Skeletal muscle satellite cell (primary cell): ENCODE results near the gene TDRD7.
A peak's percentile ranks its signal among the peaks of the same experiment; 100 is the strongest.

Experiments
- H3K27me3 ChIP-seq: 2 replicates; pipeline ENCODE4 v1.7.0; 2013; ENCODE audit warnings: low read length; ENCODE audit not compliant: control insufficient read depth, insufficient read depth
- H3K36me3 ChIP-seq: 2 replicates; pipeline ENCODE4 v1.7.0; 2013; ENCODE audit warnings: mild to moderate bottlenecking, control low read depth, low read length; ENCODE audit not compliant: insufficient read depth
- H3K4me1 ChIP-seq: 2 replicates; pipeline ENCODE4 v1.7.0; 2013; ENCODE audit warnings: low read length; ENCODE audit not compliant: control insufficient read depth, insufficient read depth
- H3K4me2 ChIP-seq: 2 replicates; pipeline ENCODE4 v1.7.0; 2013; ENCODE audit warnings: mild to moderate bottlenecking, low read length
- H3K4me3 ChIP-seq: 2 replicates; pipeline ENCODE4 v1.7.0; 2013; ENCODE audit warnings: low read length
- H3K9ac ChIP-seq: 2 replicates; pipeline ENCODE4 v1.7.0; 2013; ENCODE audit warnings: mild to moderate bottlenecking, low read depth, low read length, moderate library complexity
- H3K9me3 ChIP-seq: replicated peaks from 2 replicates; pipeline ENCODE4 v1.7.0; 2013; ENCODE audit warnings: mild to moderate bottlenecking, control low read depth, low read length

TDRD7 gene

GRCh38 chr9:97526895-97527575 is 115.1 kb downstream of the TDRD7 start:
- Histone ChIP-seq H3K9me3 (no peaks in the 10 kb centered on the region), H3K36me3 (no peaks in the 10 kb centered on the region), H3K4me2 (no peak overlapping the region)

DNA sequence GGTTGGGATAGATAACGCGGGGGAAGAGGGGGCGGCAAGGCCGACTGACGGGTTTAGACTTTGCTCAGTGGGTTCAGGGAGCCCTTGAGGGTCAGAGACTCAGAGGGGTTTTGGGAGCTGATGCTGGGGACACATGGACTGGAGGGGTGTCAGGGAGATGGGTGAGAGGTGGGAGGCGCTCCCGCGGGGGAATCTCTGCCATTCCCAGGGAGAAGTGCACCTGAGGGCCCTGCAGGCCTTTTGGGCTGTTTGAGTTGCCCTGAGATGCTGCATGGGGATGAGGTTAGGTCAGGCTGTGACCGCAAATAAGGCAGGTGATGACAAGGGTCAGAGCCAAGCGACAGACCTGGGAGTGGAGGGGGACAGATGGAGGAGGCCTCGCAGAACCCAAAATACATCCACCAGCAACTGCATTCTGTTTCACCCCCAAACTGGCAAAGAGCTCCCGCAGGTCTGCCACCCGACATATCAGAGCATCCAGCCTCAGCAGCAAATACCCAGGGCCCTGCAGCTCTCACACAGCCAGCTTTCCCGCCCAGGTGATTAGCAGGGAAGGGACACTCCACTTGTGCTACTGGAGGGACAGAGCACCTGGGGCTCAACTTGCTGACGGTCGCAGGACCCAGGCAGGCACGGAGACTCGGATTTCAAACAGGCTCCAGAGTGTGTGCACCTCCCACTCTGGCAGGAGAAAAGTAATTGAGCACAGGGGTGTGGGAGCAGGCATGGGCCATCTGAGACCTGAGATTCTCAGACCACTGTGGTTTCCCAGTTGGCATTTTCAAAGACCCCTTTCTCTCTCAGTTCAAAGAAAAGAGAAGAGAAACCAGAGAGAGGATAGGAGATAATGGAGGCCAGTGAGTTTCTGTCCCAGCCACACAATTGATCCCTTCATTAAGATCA is 116.0 kb downstream of the TDRD7 start:
- Histone ChIP-seq H3K36me3 (no peaks in the 10 kb centered on the region), H3K4me2 (no peak overlapping the region), H3K27me3 (peaks cover 8% of the 10 kb centered on the region), H3K4me1 (peaks cover 9% of the 10 kb centered on the region), H3K9ac (no peak overlapping the region), H3K9me3 (no peaks in the 10 kb centered on the region), H3K4me3 (no peak overlapping the region)

More at GRCh38 chr9:97526895-97527575, 115.1 kb downstream of the TDRD7 start:
- H3K4me3 ChIP-seq = no peak overlapping the region
- H3K9ac ChIP-seq = no peak overlapping the region
- peaks cover 10% of the 10 kb centered on the region for H3K27me3 ChIP-seq
- peaks cover 9% of the 10 kb centered on the region for H3K4me1 ChIP-seq

DNA sequence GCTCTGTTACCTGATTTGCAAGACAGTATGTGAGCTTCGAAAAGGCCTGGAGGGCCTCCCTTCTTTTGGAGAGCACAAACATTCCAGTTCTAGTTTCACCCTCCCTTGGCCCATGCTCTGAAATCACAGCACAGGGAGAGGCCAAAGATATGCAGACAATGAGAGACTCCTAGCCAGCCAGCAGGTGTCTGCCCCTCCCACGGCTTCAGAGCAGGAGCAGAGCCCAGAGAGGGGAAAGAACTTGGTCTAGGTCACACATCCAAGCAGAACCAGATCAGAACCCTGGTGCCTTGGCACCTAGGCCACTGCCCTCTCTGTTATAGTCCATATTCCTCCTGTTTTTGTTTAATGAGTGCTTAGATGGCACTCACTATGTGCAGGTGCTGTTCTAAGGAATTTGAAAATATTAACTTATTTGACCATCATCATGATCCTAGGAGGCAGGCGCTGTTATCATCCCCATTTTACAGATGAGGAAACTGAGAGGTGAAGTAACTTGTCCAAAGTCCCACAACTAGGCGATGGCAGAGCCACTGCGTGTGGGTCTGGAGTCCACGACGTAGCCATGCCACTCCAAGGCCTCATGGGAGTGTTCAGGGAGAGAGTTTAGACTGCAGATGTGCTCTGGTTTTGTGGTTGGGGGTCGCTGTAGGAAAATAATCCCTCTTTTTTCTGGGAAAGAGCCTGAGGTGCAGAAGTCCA is 116.8 kb downstream of the TDRD7 start:
- Histone ChIP-seq H3K4me1 (peaks cover 9% of the 10 kb centered on the region), H3K36me3 (no peaks in the 10 kb centered on the region), H3K9me3 (no peaks in the 10 kb centered on the region), H3K27me3 (peaks cover 5% of the 10 kb centered on the region), H3K4me3 (no peak overlapping the region), H3K4me2 (no peak overlapping the region), H3K9ac (no peak overlapping the region)

- no peak overlapping the region for H3K9ac ChIP-seq
- peaks cover under 1% of the 10 kb centered on the region for H3K27me3 ChIP-seq
- H3K9me3 ChIP-seq = peaks cover 2% of the 10 kb centered on the region
- no peaks in the 10 kb centered on the region for H3K36me3 ChIP-seq
- peaks cover 9% of the 10 kb centered on the region for H3K4me1 ChIP-seq
- H3K4me2 ChIP-seq = peak overlapping the region; percentile 32
- H3K4me3 ChIP-seq = no peak overlapping the region
Measured at GRCh38 chr9:97529363-97530076, 117.6 kb downstream of the TDRD7 start.

DNA sequence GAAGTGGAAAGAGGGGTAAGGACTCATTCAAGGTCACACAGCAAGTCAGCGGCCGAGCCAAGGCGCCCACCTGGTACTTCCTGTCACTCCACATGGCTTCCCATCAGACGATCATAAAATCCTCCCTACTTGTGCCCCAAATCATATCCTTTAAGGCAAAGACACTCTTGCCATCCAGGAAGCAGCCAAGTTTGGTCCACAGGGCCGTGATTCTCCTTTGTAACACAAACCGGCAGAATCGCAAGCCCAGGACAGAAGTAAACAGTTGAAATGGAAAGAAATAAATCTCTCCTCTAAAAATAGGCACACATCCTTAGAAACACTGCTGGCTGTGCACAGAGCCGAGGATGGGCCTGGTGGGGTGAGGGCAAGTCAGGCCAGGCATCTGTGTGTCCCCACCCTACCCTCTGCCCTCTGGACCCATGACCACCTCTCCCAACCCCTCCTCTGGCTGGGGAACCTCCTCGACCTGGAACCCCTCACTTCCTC is 120.0 kb downstream of the TDRD7 start:
- H3K4me1 ChIP-seq = peaks cover 9% of the 10 kb centered on the region
- no peaks in the 10 kb centered on the region for H3K36me3 ChIP-seq
- peaks cover 2% of the 10 kb centered on the region for H3K9me3 ChIP-seq
- no peak overlapping the region for H3K4me2 ChIP-seq
- peaks cover 13% of the 10 kb centered on the region for H3K27me3 ChIP-seq
- H3K4me3 ChIP-seq = no peak overlapping the region
- H3K9ac ChIP-seq = no peak overlapping the region

- H3K4me2 ChIP-seq = no peak overlapping the region
- H3K9ac ChIP-seq = no peak overlapping the region
- no peaks in the 10 kb centered on the region for H3K36me3 ChIP-seq
- no peak overlapping the region for H3K4me3 ChIP-seq
- peaks cover 8% of the 10 kb centered on the region for H3K4me1 ChIP-seq
- peaks cover 2% of the 10 kb centered on the region for H3K9me3 ChIP-seq
- peaks cover 18% of the 10 kb centered on the region for H3K27me3 ChIP-seq
Measured at GRCh38 chr9:97534185-97534584, 122.3 kb downstream of the TDRD7 start.

- Histone ChIP-seq H3K27me3 (peaks cover 18% of the 10 kb centered on the region), H3K4me2 (no peak overlapping the region), H3K9ac (no peak overlapping the region), H3K9me3 (peaks cover 2% of the 10 kb centered on the region), H3K36me3 (no peaks in the 10 kb centered on the region), H3K4me3 (no peak overlapping the region), H3K4me1 (no peaks in the 10 kb centered on the region)
Measured at GRCh38 chr9:97534961-97535594, 123.2 kb downstream of the TDRD7 start.

- H3K4me2 ChIP-seq = no peak overlapping the region
- no peak overlapping the region for H3K4me3 ChIP-seq
- peaks cover 18% of the 10 kb centered on the region for H3K27me3 ChIP-seq
- H3K9ac ChIP-seq = no peak overlapping the region
- no peaks in the 10 kb centered on the region for H3K4me1 ChIP-seq
- H3K9me3 ChIP-seq = peaks cover 2% of the 10 kb centered on the region
- no peaks in the 10 kb centered on the region for H3K36me3 ChIP-seq
Measured at GRCh38 chr9:97535771-97536170, 123.9 kb downstream of the TDRD7 start.

DNA sequence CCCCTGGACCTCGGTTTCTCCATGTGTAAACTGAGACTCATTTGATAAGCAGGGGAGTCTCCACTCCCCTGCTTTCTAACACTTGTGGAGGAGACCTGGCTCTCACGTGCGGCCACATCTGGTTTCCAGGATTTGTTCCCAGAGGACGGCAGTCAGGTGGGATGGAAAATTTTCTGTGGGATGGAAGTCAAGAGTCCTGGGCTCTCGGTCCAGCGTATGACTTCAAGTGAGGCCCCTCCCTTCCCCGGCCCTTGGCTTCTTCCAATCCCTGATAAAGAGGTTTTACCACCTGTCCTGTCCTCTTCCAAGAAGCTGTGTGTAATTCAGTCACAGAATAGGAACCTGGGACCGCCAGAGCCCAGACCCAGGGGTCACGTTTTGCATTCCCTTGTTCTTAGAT is 124.6 kb downstream of the TDRD7 start:
- no peaks in the 10 kb centered on the region for H3K4me1 ChIP-seq
- H3K9ac ChIP-seq = no peak overlapping the region
- peaks cover 2% of the 10 kb centered on the region for H3K9me3 ChIP-seq
- peaks cover 18% of the 10 kb centered on the region for H3K27me3 ChIP-seq
- no peaks in the 10 kb centered on the region for H3K36me3 ChIP-seq
- H3K4me2 ChIP-seq = no peak overlapping the region
- no peak overlapping the region for H3K4me3 ChIP-seq

- Histone ChIP-seq H3K4me1 (no peaks in the 10 kb centered on the region), H3K4me2 (no peak overlapping the region)
Measured at GRCh38 chr9:97543561-97543960, 131.7 kb downstream of the TDRD7 start.

More at GRCh38 chr9:97543561-97543960, 131.7 kb downstream of the TDRD7 start:
- peaks cover 10% of the 10 kb centered on the region for H3K27me3 ChIP-seq
- H3K9me3 ChIP-seq = no peaks in the 10 kb centered on the region
- H3K36me3 ChIP-seq = no peaks in the 10 kb centered on the region
- no peak overlapping the region for H3K4me3 ChIP-seq
- no peak overlapping the region for H3K9ac ChIP-seq
